ENCODE data around the gene SLC6A6.

- TF ChIP-seq POLR2A (IDR thresholded peaks at IDR 0.05; ENCODE audit: low read length) = no peak
- TF ChIP-seq GATA1 (IDR thresholded peaks at IDR 0.05; ENCODE audit: low read depth, low read length) = no peak
Observed at GRCh38 chr3:14406336-14406735, 3.9 kb downstream of the SLC6A6 start.

All from erythroblast (primary cell).